Endodermal cell (in vitro differentiated cells): ENCODE results near the gene GEMIN7. TPM values are rescaled to one million over a fixed set of nuclear protein-coding genes. Genes with fewer than 3 reads are reported as not detected.

Source experiments
- DNase-seq: peaks from one replicate; pipeline ENCODE4 v3.0.0-alpha.2; 2017
- H3K27ac ChIP-seq: 2 replicates; pipeline ENCODE4 v1.5.1; 2013; ENCODE audit warnings: mild to moderate bottlenecking, low read depth, low read length, moderate library complexity
- H3K27me3 ChIP-seq: 2 replicates; pipeline ENCODE4 v1.6.1; 2013; ENCODE audit warnings: mild to moderate bottlenecking, low read length, moderate library complexity; ENCODE audit not compliant: insufficient read depth, control insufficient read depth, poor library complexity, severe bottlenecking
- H3K36me3 ChIP-seq: 2 replicates; pipeline ENCODE4 v1.7.0; 2013; ENCODE audit warnings: mild to moderate bottlenecking, low read length, moderate library complexity; ENCODE audit not compliant: control insufficient read depth, insufficient read depth
- H3K4me1 ChIP-seq: one replicate; pipeline ENCODE4 v1.7.0; 2013; ENCODE audit warnings: low read length; ENCODE audit not compliant: control insufficient read depth, insufficient read depth
- H3K4me3 ChIP-seq: 2 replicates; pipeline ENCODE4 v1.5.1; 2013; ENCODE audit warnings: mild to moderate bottlenecking, low read length, moderate library complexity
- H3K9ac ChIP-seq: 2 replicates; pipeline ENCODE4 v1.6.1; 2013; ENCODE audit warnings: mild to moderate bottlenecking, low read length, moderate library complexity; ENCODE audit not compliant: poor library complexity, severe bottlenecking; ENCODE audit errors: extremely low read depth
- H3K9me3 ChIP-seq: 2 replicates; pipeline ENCODE4 v1.6.1; 2013; ENCODE audit warnings: mild to moderate bottlenecking, low read length, moderate library complexity; ENCODE audit not compliant: control insufficient read depth
- H3K27ac Mint-ChIP-seq: 2 replicates; pipeline ENCODE4 v1.8.0; 2020; ENCODE audit warnings: mixed read lengths
- H3K27me3 Mint-ChIP-seq: 2 replicates; pipeline ENCODE4 v1.8.0; 2021; ENCODE audit warnings: mild to moderate bottlenecking, mixed read lengths; ENCODE audit not compliant: insufficient read depth
- H3K36me3 Mint-ChIP-seq: 2 replicates; pipeline ENCODE4 v1.8.0; 2020; ENCODE audit warnings: low read depth, mixed read lengths
- H3K4me1 Mint-ChIP-seq: 2 replicates; pipeline ENCODE4 v1.8.0; 2020; ENCODE audit warnings: mixed read lengths
- H3K4me3 Mint-ChIP-seq: 2 replicates; pipeline ENCODE4 v1.8.0; 2020; ENCODE audit warnings: mild to moderate bottlenecking, moderate library complexity, mixed read lengths
- H3K9me3 Mint-ChIP-seq: 2 replicates; pipeline ENCODE4 v1.8.0; 2020; ENCODE audit warnings: mild to moderate bottlenecking, mixed read lengths
- CTCF ChIP-seq: fragments of 200-600 bp; sonication (generic); conservative IDR thresholded peaks from 2 replicates; pipeline ENCODE4 v1.5.0; 2021; ENCODE audit warnings: antibody characterized with exemption, mild to moderate bottlenecking
- WGBS, 2 experiments: methylation state at CpG; one replicate each; pipeline versions ENCODE4 v1.1.5 to v1.1.7; 2013; ENCODE audit warnings: missing lambda C conversion rate in 2 of 2, mixed read lengths in 1 of 2; ENCODE audit not compliant: insufficient coverage in 1 of 2, insufficient read length in 1 of 2; 5-methylcytosine and 5-hydroxymethylcytosine counted together
- total RNA-seq, 2 donors: library from RNA; stranded (reverse); fragmentation: NEBNext Ultra II Directional in 1 of 2; extraction: Animal tissue kit (Norgen Biotek cat#: 25700) in 1 of 2; gene quantifications; 2 replicates in 1 of 2; 3 replicates in 1 of 2; pipeline ENCODE4 v1.2.1, GENCODE V29; 2021

GEMIN7 gene
- total RNA-seq, 2 donors from 2014 or later: 56.3 to 56.6 TPM

GRCh38 chr19:45125975-45126493 lies 47.0 kb downstream of the GEMIN7 start:
- H3K36me3 ChIP-seq: no peaks in the 10 kb centered on the region
- peak; percentile 97 for DNase-seq
- no peaks in the 10 kb centered on the region for H3K36me3 Mint-ChIP-seq
- no peaks in the 10 kb centered on the region for H3K9me3 ChIP-seq
- peak; percentile 93 for TF ChIP-seq CTCF
- no peaks in the 10 kb centered on the region for H3K9me3 Mint-ChIP-seq
- no peaks in the 10 kb centered on the region for H3K27me3 ChIP-seq
- no peak overlapping the region for H3K4me3 Mint-ChIP-seq
- no peak overlapping the region for H3K27ac ChIP-seq
- no peak overlapping the region for H3K9ac ChIP-seq
- no peak overlapping the region for H3K27ac Mint-ChIP-seq
- peaks cover 6% of the 10 kb centered on the region for H3K4me1 Mint-ChIP-seq
- WGBS, 2 experiments: 71% methylated on average over 8 to 12 of the region's 12 CpGs
- no peak overlapping the region for H3K4me3 ChIP-seq
- no peaks in the 10 kb centered on the region for H3K27me3 Mint-ChIP-seq
- no peaks in the 10 kb centered on the region for H3K4me1 ChIP-seq

- no peak for DNase-seq
- H3K27me3 Mint-ChIP-seq: no peaks in the 10 kb centered on the region
- no peaks in the 10 kb centered on the region for H3K36me3 Mint-ChIP-seq
- H3K4me1 Mint-ChIP-seq: peaks cover 6% of the 10 kb centered on the region
- TF ChIP-seq CTCF: no peak
- no peak overlapping the region for H3K9ac ChIP-seq
- no peak overlapping the region for H3K4me3 ChIP-seq
- 88% methylated on average over 5 to 7 of the region's 7 CpGs for WGBS, 2 experiments
- no peak overlapping the region for H3K27ac Mint-ChIP-seq
- H3K27ac ChIP-seq: no peak overlapping the region
- H3K27me3 ChIP-seq: no peaks in the 10 kb centered on the region
- H3K9me3 Mint-ChIP-seq: no peaks in the 10 kb centered on the region
- H3K4me1 ChIP-seq: no peaks in the 10 kb centered on the region
- peaks cover under 1% of the 10 kb centered on the region for H3K36me3 ChIP-seq
- H3K4me3 Mint-ChIP-seq: no peak overlapping the region
- H3K9me3 ChIP-seq: no peaks in the 10 kb centered on the region
These were observed 47.6 kb downstream of the GEMIN7 start for GRCh38 chr19:45126654-45127053.

- H3K27ac ChIP-seq: no peak overlapping the region
- 85 to 87% methylated on average over 4 to 5 of the region's 5 CpGs for WGBS, 2 experiments
- H3K9me3 ChIP-seq: no peaks in the 10 kb centered on the region
- peaks cover 4% of the 10 kb centered on the region for H3K36me3 ChIP-seq
- Mint-ChIP-seq H3K4me1 (peaks cover 6% of the 10 kb centered on the region), H3K36me3 (no peaks in the 10 kb centered on the region), H3K4me3 (no peak overlapping the region), H3K27me3 (no peaks in the 10 kb centered on the region), H3K27ac (no peak overlapping the region), H3K9me3 (no peaks in the 10 kb centered on the region)
- no peak overlapping the region for H3K9ac ChIP-seq
- H3K4me1 ChIP-seq: no peaks in the 10 kb centered on the region
- no peak for TF ChIP-seq CTCF
- no peaks in the 10 kb centered on the region for H3K27me3 ChIP-seq
- no peak for DNase-seq
- H3K4me3 ChIP-seq: no peak overlapping the region
These were observed 49.1 kb downstream of the GEMIN7 start for GRCh38 chr19:45128146-45128545.
